Sigmoid colon (tissue), 7 donors: ENCODE data around the gene ABLIM2. TPM values are rescaled to one million over a fixed set of nuclear protein-coding genes. Genes with fewer than 3 reads are reported as not detected.

Experiments
- DNase-seq: peaks from one replicate; pipeline ENCODE4 v3.0.0-alpha.2; 2019
- H3K27ac ChIP-seq, 4 donors: fragments of 200-600 bp; sonication (generic); one replicate each; pipeline ENCODE4 v1.5.1; 2016 to 2019; ENCODE audit warnings: mild to moderate bottlenecking in 1 of 4
- H3K27me3 ChIP-seq, 3 donors: fragments of 200-600 bp; sonication (generic); one replicate each; pipeline ENCODE4 v1.5.1; 2019; ENCODE audit warnings: mild to moderate bottlenecking in 1 of 3
- H3K36me3 ChIP-seq, 4 donors: fragments of 200-600 bp; sonication (generic); one replicate each; pipeline ENCODE4 v1.5.1; 2016 to 2019
- H3K4me1 ChIP-seq, 4 donors: fragments of 200-600 bp; sonication (generic); one replicate each; pipeline ENCODE4 v1.5.1; 2017 to 2019
- H3K4me3 ChIP-seq, 4 donors: fragments of 200-600 bp; sonication (generic); one replicate each; pipeline ENCODE4 v1.5.1; 2017 to 2019; ENCODE audit warnings: mild to moderate bottlenecking in 2 of 4, moderate library complexity in 1 of 4
- H3K9me3 ChIP-seq, 4 donors: fragments of 200-600 bp in 3 of 4; sonication (generic) in 3 of 4; one replicate each; pipeline versions ENCODE4 v1.5.1 to v1.6.1; 2013 to 2019
- CTCF ChIP-seq, 4 experiments: fragments of 450-650 bp in 3 of 4; fragments of 200-600 bp in 1 of 4; IDR thresholded peaks; one replicate each; pipeline ENCODE4 v1.5.1; 2016 to 2019; ENCODE audit warnings: antibody characterized with exemption in 4 of 4, mild to moderate bottlenecking in 3 of 4, moderate library complexity in 2 of 4
- EP300 ChIP-seq, 4 donors: sonication (generic); formaldehyde crosslinking; IDR thresholded peaks; one replicate each; pipeline ENCODE4 v1.6.1; 2017; ENCODE audit warnings: antibody characterized with exemption in 4 of 4
- POLR2A ChIP-seq, 2 donors: fragments of 450-650 bp; IDR thresholded peaks; one replicate each; pipeline ENCODE4 v1.6.1; 2016; ENCODE audit warnings: antibody characterized with exemption in 2 of 2, mild to moderate bottlenecking in 2 of 2, moderate library complexity in 2 of 2
- POLR2AphosphoS5 ChIP-seq, 4 donors: sonication (generic); formaldehyde crosslinking; IDR thresholded peaks; one replicate each; pipeline ENCODE4 v1.6.1; 2017; ENCODE audit warnings: antibody characterized with exemption in 4 of 4
- WGBS, 2 donors: extraction: QIAGEN DNeasy Blood & Tissue Kit; methylation state at CpG; one replicate each; pipeline ENCODE4 v1.1.7; 2013; 5-methylcytosine and 5-hydroxymethylcytosine counted together
- intact Hi-C: fragments of 100-400 bp; cut with DNase I; formaldehyde crosslinking; loops from one replicate; pipeline ENCODE4 v1.15.1; 2023
- polyA plus RNA-seq, 3 donors: library from polyadenylated mRNA; stranded (reverse); fragments of 200-250 nt; gene quantifications; one replicate each; pipeline ENCODE4 v1.2.3, GENCODE V29; 2013
- total RNA-seq, 4 donors: library from RNA; depleted of rRNA; stranded (reverse); fragments of >200 nt; gene quantifications; one replicate each; pipeline ENCODE4 v1.1.0, GENCODE V29; 2016
- donor health status: healthy with polysubstance abuse.
- donor health status: Bipolar disorder and iron deficiency.
- donor health status: healthy.

The ABLIM2 gene
- total and polyA plus RNA-seq, 7 donors, result 3.1 to 15.0 (median 7.4) TPM

DNA sequence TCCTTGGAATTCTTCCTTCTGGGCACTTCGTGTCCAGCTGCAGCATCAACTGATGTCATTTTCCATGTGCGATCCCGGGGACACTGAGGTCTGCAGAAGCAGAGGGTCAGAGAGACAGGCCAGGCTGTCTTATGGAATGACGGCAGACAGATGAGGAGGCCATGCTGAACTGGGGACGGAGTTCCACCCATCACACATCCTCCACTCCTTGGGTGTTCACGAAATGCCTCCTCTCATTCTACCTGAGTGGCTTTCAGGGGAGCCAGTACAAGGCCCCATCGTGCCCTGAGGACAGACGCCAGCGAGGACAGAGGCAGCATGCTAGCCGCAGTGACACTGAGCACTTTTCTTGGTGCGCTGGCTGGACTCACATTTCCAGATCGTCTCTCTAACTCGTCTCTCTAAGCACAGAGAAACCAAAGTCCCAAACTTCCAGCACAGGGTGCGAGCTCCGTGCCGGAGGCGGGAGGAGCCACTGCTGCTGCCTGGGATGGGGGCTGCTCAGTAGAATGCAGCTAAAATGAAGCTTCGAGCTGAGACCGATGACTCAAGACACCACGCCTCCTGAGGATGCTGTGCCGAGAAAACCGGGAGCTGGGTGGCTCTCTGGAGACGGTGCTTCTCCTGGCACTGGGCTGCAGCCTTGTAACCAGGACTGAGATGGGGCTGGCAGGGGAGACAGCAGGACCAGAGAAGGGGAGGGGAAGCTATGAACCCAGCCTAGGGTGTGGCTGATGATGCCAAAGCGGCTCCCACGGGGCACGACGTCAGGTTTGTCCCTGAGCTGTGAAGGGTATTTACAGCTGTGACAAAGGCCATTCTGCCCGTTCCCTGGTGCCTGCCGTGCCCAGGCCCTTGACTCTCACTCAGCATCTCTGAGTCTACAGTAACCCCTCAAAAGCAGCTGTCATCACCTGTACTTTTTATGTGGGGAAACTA lies 8.2 kb downstream of the ABLIM2 start:
- intact Hi-C loops, result loop anchor here (10.0 kb wide), 1 partner anchor 254 kb away; no protein-coding TSS in a partner anchor
- Histone ChIP-seq H3K4me3 (no peak overlapping the region), H3K36me3 (no peaks in the 10 kb centered on the region), H3K27ac (no peak overlapping the region), H3K27me3 (no peaks in the 10 kb centered on the region), H3K4me1 (peaks cover 0 to 9% (median 9%) of the 10 kb centered on the region in 4 donors), H3K9me3 (no peaks in the 10 kb centered on the region)
- WGBS, 2 donors, result 73 to 78% methylated on average over 29 of the region's 29 CpGs
- TF ChIP-seq CTCF (IDR thresholded peaks at IDR 0.05) (no peak), EP300 (IDR thresholded peaks at IDR 0.05) (no peak), POLR2AphosphoS5 (IDR thresholded peaks at IDR 0.05) (no peak), POLR2A (IDR thresholded peaks at IDR 0.05) (no peak)
- DNase-seq, result no peak

DNA sequence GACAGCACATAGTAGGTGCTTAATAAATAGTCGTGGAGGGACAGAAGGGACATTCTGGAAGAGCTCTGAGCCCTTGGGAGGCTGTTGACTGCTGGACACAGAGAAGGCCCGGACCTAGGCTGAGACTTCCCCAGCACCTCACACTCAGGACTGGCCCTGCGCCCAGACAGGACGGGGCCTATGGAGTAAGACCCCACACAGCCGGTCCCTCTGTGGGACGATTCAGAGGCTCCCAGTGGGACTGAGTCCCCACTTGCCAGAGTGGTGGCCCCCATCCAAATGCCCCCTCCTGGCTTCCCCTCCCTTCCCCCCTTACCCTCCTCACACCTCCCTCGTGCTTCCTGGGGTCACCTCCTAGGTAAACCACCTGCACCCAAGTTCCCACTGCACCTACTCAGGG lies 8.9 kb downstream of the ABLIM2 start:
- Histone ChIP-seq H3K4me1 (peaks cover 0 to 17% (median 16%) of the 10 kb centered on the region in 4 donors), H3K9me3 (no peaks in the 10 kb centered on the region), H3K27ac (no peak overlapping the region), H3K36me3 (no peaks in the 10 kb centered on the region), H3K27me3 (no peaks in the 10 kb centered on the region), H3K4me3 (no peak overlapping the region)
- DNase-seq, result no peak
- 83 to 86% methylated on average over 7 of the region's 7 CpGs for WGBS, 2 donors
- intact Hi-C loops, result loop anchor here (10.0 kb wide), 1 partner anchor 255 kb away; no protein-coding TSS in a partner anchor
- no peak for TF ChIP-seq EP300 (IDR thresholded peaks at IDR 0.05)
- TF ChIP-seq CTCF (IDR thresholded peaks at IDR 0.05), result no peak
- no peak for TF ChIP-seq POLR2AphosphoS5 (IDR thresholded peaks at IDR 0.05)
- TF ChIP-seq POLR2A (IDR thresholded peaks at IDR 0.05), result no peak

DNA sequence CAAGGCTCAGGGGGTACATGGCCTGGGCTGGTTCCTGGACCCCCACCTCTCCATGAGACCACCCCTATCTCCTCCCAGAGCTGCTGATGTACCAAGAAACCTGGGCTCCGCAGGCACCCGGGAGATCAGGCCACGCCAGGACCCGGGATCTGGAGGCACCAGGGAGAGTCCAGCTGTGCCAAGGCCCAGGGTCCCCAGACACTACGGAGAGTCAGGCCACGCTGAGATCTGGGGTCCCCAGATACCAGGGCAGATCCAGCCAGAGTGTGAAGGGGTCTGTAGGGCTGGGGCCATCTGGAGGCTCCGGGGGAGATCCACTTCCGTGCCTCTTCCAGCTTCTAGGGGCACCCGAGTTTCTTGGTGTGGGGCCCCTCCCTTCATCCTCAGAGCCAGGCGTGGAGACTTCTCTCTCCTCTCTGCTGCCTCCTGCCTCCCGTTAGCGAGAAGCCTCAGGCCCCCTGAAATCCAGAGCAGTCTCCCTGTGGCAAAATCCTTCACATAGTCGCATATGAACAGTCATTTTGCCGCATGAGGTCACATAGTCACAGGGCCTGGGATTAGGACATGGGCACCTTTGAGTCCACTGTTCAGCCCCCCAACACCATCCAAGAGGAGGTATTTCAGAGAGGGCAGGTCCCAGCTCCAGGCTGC lies 9.7 kb downstream of the ABLIM2 start:
- intact Hi-C loops, result no loop called here
- 90 to 92% methylated on average over 14 of the region's 14 CpGs for WGBS, 2 donors

GRCh38 chr4:8148159-8148558 lies 10.5 kb downstream of the ABLIM2 start:
- intact Hi-C loops, result no loop called here
- no peak for TF ChIP-seq CTCF (IDR thresholded peaks at IDR 0.05)
- TF ChIP-seq POLR2A (IDR thresholded peaks at IDR 0.05), result no peak
- no peak for TF ChIP-seq EP300 (IDR thresholded peaks at IDR 0.05)
- no peak for TF ChIP-seq POLR2AphosphoS5 (IDR thresholded peaks at IDR 0.05)
- 94 to 95% methylated on average over 13 of the region's 13 CpGs for WGBS, 2 donors

More for the DNA sequence above, 9.7 kb downstream of the ABLIM2 start:
- no peak overlapping the region for H3K27ac ChIP-seq
- no peak for DNase-seq
- TF ChIP-seq CTCF (IDR thresholded peaks at IDR 0.05), result no peak
- TF ChIP-seq POLR2A (IDR thresholded peaks at IDR 0.05), result no peak
- TF ChIP-seq EP300 (IDR thresholded peaks at IDR 0.05), result no peak
- no peak for TF ChIP-seq POLR2AphosphoS5 (IDR thresholded peaks at IDR 0.05)
- no peaks in the 10 kb centered on the region for H3K9me3 ChIP-seq
- H3K36me3 ChIP-seq, result no peaks in the 10 kb centered on the region
- H3K27me3 ChIP-seq, result no peaks in the 10 kb centered on the region
- peaks cover 0 to 24% (median 22%) of the 10 kb centered on the region in 4 donors for H3K4me1 ChIP-seq
- no peak overlapping the region for H3K4me3 ChIP-seq

More at GRCh38 chr4:8148159-8148558, 10.5 kb downstream of the ABLIM2 start:
- Histone ChIP-seq H3K36me3 (no peaks in the 10 kb centered on the region), H3K27ac (no peak overlapping the region), H3K4me1 (peaks cover 0 to 32% (median 24%) of the 10 kb centered on the region in 4 donors), H3K27me3 (no peaks in the 10 kb centered on the region), H3K9me3 (no peaks in the 10 kb centered on the region), H3K4me3 (no peak overlapping the region)
- DNase-seq, result no peak
